SK-N-SH (cell line): ENCODE data around the gene CDH22. TPM values are rescaled to one million over a fixed set of nuclear protein-coding genes. Genes with fewer than 3 reads are reported as not detected.

Experiments used
- CHD2 ChIP-seq: fragments of 150-350 bp; IDR thresholded peaks from 2 replicates; pipeline ENCODE4 v1.6.1; 2018; ENCODE audit warnings: low read length; ENCODE audit not compliant: partially characterized antibody
- ELF1 ChIP-seq: IDR thresholded peaks from 2 replicates; pipeline ENCODE4 v1.4.0; 2012
- EP300 ChIP-seq, 2 experiments: IDR thresholded peaks; 2 replicates each; pipeline versions ENCODE4 v1.4.0 to v1.6.1; 2012; ENCODE audit warnings: borderline replicate concordance in 1 of 2, low read depth in 1 of 2, low read length in 1 of 2
- FOXJ3 ChIP-seq: sonication (generic); formaldehyde crosslinking; IDR thresholded peaks from 2 replicates; pipeline ENCODE4 v1.5.1; 2020; ENCODE audit warnings: mild to moderate bottlenecking, missing genetic modification reagents
- IRF3 ChIP-seq: fragments of 150-350 bp; IDR thresholded peaks from 2 replicates; pipeline ENCODE4 v1.6.1; 2016; ENCODE audit warnings: mild to moderate bottlenecking, low read depth, low read length
- MEF2A ChIP-seq: IDR thresholded peaks from 2 replicates; pipeline ENCODE4 v1.4.0; 2012; ENCODE audit warnings: low read depth, borderline replicate concordance
- MXI1 ChIP-seq: IDR thresholded peaks from 2 replicates; pipeline ENCODE4 v1.6.1; 2012; ENCODE audit warnings: mild to moderate bottlenecking, low read depth, low read length, improper control_type of control experiment
- NRF1 ChIP-seq: IDR thresholded peaks from 2 replicates; pipeline ENCODE4 v1.6.1; 2012; ENCODE audit warnings: low read depth, mild to moderate bottlenecking, low read length
- PBX3 ChIP-seq: IDR thresholded peaks from 2 replicates; pipeline ENCODE4; 2012
- POLR2AphosphoS5 ChIP-seq: IDR thresholded peaks from 2 replicates; pipeline ENCODE4 v1.6.1; 2012; ENCODE audit warnings: low read depth, low read length
- RAD21 ChIP-seq: IDR thresholded peaks from 2 replicates; pipeline ENCODE4 v1.6.1; 2012; ENCODE audit warnings: mild to moderate bottlenecking, low read length
- RCOR1 ChIP-seq: fragments of 150-350 bp; IDR thresholded peaks from 2 replicates; pipeline ENCODE4 v1.6.1; 2017; ENCODE audit warnings: antibody characterized with exemption, low read length
- REST ChIP-seq: IDR thresholded peaks from 2 replicates; pipeline ENCODE4 v1.6.1; 2012; ENCODE audit warnings: mild to moderate bottlenecking, low read depth, low read length, moderate library complexity
- RFX5 ChIP-seq: IDR thresholded peaks from 2 replicates; pipeline ENCODE4 v1.6.1; 2012; ENCODE audit warnings: mild to moderate bottlenecking, improper control_type of control experiment, low read length
- RXRA ChIP-seq: IDR thresholded peaks from 2 replicates; pipeline ENCODE4 v1.4.0; 2012; ENCODE audit warnings: low read depth, mild to moderate bottlenecking, borderline replicate concordance
- SIN3A ChIP-seq: IDR thresholded peaks from 2 replicates; pipeline ENCODE4 v1.6.1; 2012; ENCODE audit warnings: low read depth, mild to moderate bottlenecking, low read length, moderate library complexity, borderline replicate concordance
- SMC3 ChIP-seq: IDR thresholded peaks from 2 replicates; pipeline ENCODE4 v1.6.1; 2012; ENCODE audit warnings: low read depth, low read length, improper control_type of control experiment
- TEAD4 ChIP-seq: IDR thresholded peaks from 2 replicates; pipeline ENCODE4 v1.4.0; 2012; ENCODE audit warnings: mild to moderate bottlenecking, borderline replicate concordance; ENCODE audit not compliant: insufficient read depth
- YY1 ChIP-seq: IDR thresholded peaks from 2 replicates; pipeline ENCODE4 v1.4.0; 2012; ENCODE audit warnings: low read depth, mild to moderate bottlenecking
- polyA plus RNA-seq, 3 experiments: library from polyadenylated mRNA; depleted of rRNA; stranded (reverse); fragments of >200 nt; gene quantifications; 2 replicates each; pipeline ENCODE4 v1.2.3, GENCODE V29; 2012
- TF ChIP-seq, protein P1 (sequence below): fragments of 200-600 bp; sonication (generic); IDR thresholded peaks from 2 replicates; pipeline ENCODE4 v1.6.1; 2017; ENCODE audit warnings: antibody characterized with exemption, mild to moderate bottlenecking, moderate library complexity
- TF ChIP-seq, protein P2 (sequence below): IDR thresholded peaks from 2 replicates; pipeline ENCODE4 v1.4.0; 2012; ENCODE audit warnings: low read depth

CDH22 gene
- polyA plus RNA-seq, 1 of the 3 experiments (the other 2 are of a cell fraction), result not detected

GRCh38 chr20:46312075-46312944, 4.0 kb upstream of the CDH22 start (continued):
- TF ChIP-seq REST (no peak), RAD21 (0 out of 2 replicates have a peak, but pooled peaks have one; percentile 9), RXRA (no peak), YY1 (no peak), TEAD4 (no peak), SMC3 (0 out of 2 replicates have a peak, but pooled peaks have one; percentile 9), SIN3A (no peak), IRF3 (no peak), RFX5 (no peak), PBX3 (no peak), CHD2 (no peak), POLR2AphosphoS5 (no peak), RCOR1 (no peak), EP300 (IDR thresholded peaks at IDR 0.05; ENCODE audit: borderline replicate concordance in 1 of 2, low read depth in 1 of 2, low read length in 1 of 2) (no peak), FOXJ3 (CRISPR knock-in tag) (no peak), MXI1 (no peak), ELF1 (no peak), MEF2A (no peak), NRF1 (no peak)
- TF ChIP-seq, protein P1, sequence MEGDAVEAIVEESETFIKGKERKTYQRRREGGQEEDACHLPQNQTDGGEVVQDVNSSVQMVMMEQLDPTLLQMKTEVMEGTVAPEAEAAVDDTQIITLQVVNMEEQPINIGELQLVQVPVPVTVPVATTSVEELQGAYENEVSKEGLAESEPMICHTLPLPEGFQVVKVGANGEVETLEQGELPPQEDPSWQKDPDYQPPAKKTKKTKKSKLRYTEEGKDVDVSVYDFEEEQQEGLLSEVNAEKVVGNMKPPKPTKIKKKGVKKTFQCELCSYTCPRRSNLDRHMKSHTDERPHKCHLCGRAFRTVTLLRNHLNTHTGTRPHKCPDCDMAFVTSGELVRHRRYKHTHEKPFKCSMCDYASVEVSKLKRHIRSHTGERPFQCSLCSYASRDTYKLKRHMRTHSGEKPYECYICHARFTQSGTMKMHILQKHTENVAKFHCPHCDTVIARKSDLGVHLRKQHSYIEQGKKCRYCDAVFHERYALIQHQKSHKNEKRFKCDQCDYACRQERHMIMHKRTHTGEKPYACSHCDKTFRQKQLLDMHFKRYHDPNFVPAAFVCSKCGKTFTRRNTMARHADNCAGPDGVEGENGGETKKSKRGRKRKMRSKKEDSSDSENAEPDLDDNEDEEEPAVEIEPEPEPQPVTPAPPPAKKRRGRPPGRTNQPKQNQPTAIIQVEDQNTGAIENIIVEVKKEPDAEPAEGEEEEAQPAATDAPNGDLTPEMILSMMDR, result peak; percentile 19; the same call in 1 of the 2 replicates
- TF ChIP-seq, protein P2, sequence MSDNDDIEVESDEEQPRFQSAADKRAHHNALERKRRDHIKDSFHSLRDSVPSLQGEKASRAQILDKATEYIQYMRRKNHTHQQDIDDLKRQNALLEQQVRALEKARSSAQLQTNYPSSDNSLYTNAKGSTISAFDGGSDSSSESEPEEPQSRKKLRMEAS, result no peak
